Activated T-cell treated with anti-CD3 and anti-CD28 coated beads, Interleukin-2, amount 50 U/mL, for 1 hour (primary cell): ENCODE measurements around the gene NCOA5.
A peak's percentile ranks its signal among the peaks of the same experiment; 100 is the strongest.

Experiments used
- DNase-seq: peaks from one replicate; pipeline ENCODE4 v3.0.0-alpha.2; 2020

Gene NCOA5

DNA sequence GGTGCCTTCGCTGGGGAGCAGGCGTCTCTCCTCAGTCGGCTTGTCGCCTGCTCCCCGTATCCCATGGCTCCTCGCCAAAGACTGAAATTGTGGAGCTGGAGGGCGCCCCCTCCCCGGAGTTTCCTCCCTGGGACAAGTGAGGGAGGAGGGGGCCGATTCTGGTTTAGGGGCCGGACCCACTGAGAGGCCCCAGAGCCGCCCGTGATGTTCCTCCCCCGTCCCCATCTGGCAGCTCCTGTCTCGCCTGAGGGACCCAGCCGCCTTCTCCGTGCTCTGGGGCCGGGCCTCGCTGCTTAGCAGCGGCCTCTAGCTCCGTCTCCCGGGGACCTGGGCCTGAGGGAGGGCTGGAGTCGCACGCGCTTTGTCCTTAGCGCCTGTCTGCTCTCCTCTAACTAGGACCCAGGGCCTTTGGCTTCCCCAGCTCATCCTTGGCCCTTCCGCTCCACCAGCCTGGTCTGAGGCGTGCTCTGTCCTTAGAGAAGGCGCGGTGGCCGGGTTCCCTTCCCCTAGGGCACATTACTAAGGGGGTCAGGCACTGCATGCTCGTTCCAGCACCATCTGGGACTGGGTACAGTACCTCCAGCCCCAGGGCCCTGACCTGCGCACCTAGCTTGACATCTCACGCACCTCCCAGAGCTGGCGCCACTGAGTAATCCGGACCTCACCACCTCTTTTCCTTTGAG is 31.0 kb downstream of the NCOA5 start:
- DNase-seq: peak; percentile 36

DNA sequence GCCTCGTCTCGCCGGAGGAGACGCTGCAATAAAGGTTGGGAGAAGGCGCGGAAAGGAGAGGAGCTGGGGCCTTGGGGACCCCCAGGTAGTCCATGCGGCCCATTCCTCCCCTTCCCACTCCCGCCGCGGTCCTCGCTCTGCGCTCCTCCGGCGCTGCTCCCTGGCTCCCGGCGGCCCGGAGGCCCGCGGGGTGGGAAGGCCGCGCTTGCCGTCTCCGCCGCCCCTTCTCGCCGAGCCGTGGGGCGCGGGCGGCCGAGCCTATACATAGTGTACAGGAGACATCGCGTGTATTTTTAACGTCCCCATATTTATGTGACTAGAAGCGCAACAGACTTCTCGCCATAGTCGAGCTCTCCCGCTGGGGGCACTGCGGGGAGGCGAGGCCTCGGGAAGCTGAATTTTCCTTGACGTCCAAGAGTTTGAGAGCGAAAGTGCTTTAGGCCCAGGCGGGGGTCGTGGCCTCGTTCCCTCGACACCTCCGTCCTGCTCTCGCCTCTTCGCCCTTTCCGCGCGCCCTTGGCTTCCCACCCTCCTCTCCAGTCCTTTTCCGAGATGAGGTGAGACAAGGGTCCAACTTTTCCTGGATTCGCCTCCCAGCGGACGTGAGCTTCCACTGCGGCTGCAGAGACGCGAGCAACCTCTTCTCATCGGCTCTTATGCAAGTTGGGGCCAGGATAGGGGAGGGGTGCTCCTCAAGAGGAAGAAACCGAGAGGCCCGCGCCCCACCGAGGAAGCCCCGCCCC is 31.7 kb downstream of the NCOA5 start:
- peak; percentile 25 for DNase-seq

- DNase-seq: peak; percentile 31
Observed at GRCh38 chr20:46056970-46057855, 32.5 kb downstream of the NCOA5 start.

GRCh38 chr20:46056027-46056833 is 33.5 kb downstream of the NCOA5 start:
- no peak for DNase-seq

- DNase-seq: no peak
Observed at GRCh38 chr20:46055269-46055668, 34.5 kb downstream of the NCOA5 start.

DNA sequence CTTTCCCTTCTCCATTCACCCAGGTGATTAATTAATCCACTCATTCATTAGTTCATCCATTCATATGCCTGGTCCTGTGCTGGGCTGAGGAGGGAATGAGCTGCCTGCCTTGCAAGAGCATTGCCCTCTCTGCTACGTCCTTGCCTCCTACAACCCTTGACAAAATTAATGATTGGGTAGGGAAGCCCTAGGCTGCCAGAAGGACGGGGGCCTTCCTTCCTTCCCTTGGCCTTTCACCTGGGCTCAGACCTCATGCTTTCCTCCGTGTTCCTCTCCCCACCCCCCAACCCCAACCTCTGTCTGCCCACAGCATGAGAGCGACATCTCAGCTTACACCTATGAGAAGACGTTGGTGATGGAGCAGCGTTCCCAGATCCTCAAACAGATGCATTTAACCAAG is 35.2 kb downstream of the NCOA5 start:
- no peak for DNase-seq

DNA sequence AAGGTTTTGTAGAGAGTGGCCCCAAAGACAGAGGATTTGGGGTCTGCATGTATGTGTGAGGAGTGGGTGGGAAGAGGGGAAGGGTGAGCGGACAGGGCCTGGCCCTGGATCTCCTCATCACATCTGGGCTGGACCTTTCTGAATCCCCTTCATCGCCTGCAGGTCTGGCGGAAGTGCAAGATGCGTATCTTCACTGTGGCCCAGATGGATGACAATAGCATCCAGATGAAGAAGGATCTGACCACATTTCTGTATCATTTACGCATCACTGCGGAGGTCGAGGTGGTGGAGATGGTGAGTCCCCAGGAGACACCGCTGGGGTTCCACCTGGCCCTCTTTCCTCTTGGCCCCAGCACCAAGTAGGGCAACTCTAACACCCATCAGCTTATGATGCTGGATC is 36.3 kb downstream of the NCOA5 start:
- DNase-seq: no peak

DNA sequence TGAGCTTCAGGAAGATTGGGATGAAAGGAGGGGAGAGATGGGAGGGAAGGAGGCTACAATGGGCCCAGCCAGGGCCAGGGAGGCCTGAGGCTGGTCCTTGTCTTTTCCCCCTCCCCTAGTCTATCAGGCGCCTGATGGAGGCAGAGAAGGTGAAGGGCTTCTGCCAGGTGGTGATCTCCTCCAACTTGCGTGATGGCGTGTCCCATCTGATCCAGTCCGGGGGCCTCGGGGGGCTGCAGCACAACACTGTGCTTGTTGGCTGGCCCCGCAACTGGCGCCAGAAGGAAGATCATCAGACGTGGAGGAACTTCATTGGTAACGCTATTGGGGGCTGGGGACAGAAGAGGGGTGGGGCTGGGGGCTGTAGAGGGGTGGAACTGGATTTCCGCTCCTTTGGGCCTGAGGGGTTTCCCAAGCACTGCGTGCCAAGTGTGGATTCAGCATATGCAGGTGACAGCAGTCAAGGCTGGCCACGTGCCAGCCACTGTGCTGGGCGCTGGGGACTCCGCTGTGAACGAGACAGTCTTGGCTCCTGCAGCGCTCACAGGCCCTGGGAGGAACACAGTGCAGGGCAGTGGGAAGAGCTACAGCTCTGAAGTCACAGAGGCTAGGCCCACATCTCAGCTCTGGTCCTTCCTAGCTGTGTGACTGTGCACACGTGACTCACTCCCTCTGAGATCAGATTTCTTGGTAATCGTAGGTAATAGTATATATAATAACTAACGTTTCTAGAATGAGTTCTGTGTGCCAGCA is 38.0 kb downstream of the NCOA5 start:
- no peak for DNase-seq

- DNase-seq: no peak
Observed at GRCh38 chr20:46050885-46051284, 38.9 kb downstream of the NCOA5 start.

DNA sequence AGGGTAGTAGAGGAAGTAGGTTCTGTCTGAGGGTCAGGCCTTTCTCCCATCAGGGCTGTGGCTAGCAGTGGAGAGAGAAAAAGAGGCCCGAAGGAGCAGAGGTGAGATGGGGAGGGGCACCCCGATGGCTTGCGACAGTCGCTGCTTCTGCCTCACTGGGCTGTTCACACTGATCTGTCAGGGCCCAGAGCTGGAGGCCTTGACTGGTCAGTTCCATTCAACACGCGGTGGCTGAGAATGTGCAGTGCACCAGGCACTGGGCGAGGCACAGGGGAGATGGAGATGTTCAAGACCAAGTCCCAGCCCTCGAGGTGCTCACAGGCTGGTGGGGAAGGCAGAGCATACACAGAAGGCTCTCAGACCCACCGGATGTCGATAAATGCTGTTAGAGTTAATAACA is 39.3 kb downstream of the NCOA5 start:
- no peak for DNase-seq

GRCh38 chr20:46049815-46050214 is 39.9 kb downstream of the NCOA5 start:
- DNase-seq: no peak

DNA sequence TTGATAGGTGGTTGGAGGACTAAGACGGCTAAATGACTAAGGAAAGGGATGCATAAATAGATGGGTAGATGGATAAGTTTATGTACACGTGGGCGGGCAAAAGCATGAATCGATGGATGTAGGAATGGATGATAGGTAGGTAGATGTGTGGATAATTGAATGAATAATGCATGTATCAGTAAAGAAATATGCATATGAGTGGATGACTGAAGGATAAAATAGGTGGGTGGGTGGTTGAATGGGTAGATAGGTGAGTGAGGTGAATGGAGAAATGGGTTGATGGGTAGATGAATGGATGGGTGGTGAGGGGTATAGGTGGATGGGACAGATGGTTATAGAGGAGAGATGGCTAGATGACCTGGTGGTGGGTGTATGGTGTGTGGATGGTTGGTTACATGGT is 40.6 kb downstream of the NCOA5 start:
- no peak for DNase-seq

- DNase-seq: no peak
Observed at GRCh38 chr20:46047821-46048220, 41.9 kb downstream of the NCOA5 start.

- DNase-seq: no peak
Observed at GRCh38 chr20:46046588-46047310, 43.0 kb downstream of the NCOA5 start.

DNA sequence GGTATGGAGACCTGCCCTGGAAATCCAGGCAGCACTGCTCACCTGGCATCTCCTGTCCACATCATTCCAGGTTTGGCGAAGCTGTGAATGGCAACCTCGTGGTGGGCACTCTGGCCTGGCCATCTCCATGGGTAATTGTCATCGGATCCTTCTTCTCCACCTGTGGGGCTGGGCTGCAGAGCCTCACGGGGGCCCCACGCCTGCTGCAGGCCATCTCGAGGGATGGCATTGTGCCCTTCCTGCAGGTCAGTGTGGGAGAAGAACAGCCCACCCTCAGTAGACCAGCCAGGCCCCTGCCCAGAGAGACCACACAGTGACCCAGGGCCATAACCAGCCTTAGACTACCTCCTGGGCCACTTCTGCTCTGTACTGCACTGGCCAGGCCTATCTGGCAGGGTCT is 44.9 kb downstream of the NCOA5 start:
- DNase-seq: no peak

DNA sequence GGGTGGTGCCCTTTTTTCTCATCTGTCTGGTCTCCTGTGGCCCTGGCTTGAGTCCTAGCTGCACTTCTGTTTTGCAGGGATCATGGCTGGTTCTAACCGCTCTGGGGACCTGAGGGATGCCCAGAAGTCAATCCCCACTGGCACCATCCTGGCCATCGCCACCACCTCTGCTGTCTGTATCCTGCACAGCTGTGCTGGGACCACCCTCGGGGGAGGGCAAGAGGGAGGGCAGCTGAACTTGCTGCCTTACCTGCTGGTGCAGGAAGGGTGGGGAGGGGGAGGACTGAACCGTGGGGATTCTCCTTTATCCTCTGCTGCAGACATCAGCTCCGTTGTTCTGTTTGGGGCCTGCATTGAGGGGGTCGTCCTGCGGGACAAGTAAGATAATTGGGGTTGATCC is 46.2 kb downstream of the NCOA5 start:
- no peak for DNase-seq

GRCh38 chr20:46040902-46041535 is 48.7 kb downstream of the NCOA5 start:
- peak; percentile 52 for DNase-seq

GRCh38 chr20:46037036-46037435 is 52.7 kb downstream of the NCOA5 start:
- no peak for DNase-seq

DNA sequence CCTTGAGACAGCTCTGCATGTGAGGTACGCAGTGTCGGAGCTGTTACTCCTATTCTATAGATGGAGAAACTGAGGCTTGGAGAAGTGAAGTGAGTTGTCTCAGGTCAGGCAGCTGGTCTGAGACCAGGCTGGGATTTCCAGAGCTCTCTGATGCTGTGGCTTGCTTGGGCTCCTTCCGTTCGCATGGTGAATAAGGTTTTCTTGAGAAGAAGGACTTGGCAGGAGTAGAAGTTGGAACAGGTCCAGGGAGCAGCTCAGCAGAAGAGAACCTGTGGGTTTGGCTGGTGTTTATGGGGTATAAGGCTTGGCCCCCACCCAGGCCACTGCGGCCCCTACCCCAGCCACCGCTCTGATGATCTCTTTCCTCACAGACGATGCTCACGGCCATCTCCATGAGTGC is 53.4 kb downstream of the NCOA5 start:
- DNase-seq: no peak

GRCh38 chr20:46035713-46036112 is 54.0 kb downstream of the NCOA5 start:
- no peak for DNase-seq

DNA sequence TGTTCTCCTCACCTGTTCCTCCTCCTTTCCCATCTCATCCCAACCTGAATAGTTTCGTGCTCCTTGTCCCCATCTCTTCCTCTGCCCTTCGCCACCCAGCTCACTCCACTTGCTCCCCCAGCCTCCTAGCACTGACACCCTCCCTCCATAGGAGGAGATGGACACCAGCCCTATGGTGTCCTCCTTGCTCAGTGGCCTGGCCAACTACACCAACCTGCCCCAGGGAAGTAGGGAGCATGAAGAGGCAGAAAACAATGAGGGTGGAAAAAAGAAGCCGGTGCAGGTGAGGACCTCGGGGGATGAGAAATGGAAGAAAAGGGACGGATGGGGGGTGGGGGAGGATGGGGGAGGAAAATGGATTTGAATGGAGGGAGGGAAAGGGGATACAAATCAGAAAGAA is 54.5 kb downstream of the NCOA5 start:
- no peak for DNase-seq
